HG03097 (cell line): ENCODE results near the gene RANBP9.

Experiments
- ATAC-seq: cut with Tn5 transposase; IDR thresholded peaks from one replicate; pipeline ENCODE4 v1.9.1; 2021; ENCODE audit not compliant: unreplicated experiment, low FRiP score

Gene RANBP9

DNA sequence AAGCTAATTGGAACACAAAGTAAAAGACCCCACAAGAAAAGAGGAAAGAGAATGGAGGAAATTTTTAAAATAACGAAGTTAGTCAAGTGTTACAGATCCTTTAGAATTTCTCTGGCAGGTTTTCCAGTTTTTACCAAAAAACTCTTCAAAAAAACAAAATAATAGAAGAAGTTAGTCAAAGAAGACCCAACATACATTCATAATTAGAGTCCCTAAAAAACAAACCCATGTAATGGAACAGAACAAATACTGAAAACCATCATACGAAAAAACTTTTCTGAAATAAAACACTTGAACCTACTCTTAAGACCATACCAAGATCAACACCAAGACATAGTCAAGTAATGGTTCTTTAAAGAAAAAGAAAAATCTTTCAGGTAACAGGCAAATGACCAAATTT is 31.6 kb downstream of the RANBP9 start:
- no peak for ATAC-seq

DNA sequence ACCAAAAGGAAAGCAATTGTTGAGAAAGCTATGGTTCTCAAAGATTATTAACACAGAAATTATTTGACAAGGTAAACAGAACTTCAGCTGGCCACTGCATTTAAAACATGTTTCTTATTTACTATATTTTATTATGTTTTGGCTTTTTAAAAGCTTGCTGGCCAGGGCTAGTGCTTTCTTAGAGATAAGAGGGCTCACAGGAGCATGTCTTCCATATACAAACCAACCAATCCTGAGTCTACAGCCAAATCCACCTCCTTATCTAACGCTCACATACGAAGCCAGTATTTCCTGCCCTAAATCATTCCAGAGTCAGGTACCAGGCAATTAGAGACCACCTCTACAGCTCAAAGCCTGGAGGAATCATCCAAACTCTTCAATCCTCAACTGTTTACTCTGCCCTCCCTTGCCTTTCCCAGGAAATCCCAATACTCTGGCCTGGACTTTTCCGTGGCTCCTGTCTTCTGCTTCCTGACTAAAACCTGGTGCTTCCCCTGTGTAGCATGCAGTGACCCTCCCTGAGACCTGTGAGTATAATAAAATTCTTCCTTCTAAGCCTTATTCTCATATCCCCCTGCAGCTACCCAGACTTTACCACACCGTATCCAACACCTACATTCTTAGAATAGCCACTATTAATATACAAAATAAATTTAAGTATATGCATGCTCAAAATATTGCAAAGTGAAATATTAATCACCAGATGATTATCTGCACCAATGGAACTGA is 33.2 kb downstream of the RANBP9 start:
- ATAC-seq, result no peak

DNA sequence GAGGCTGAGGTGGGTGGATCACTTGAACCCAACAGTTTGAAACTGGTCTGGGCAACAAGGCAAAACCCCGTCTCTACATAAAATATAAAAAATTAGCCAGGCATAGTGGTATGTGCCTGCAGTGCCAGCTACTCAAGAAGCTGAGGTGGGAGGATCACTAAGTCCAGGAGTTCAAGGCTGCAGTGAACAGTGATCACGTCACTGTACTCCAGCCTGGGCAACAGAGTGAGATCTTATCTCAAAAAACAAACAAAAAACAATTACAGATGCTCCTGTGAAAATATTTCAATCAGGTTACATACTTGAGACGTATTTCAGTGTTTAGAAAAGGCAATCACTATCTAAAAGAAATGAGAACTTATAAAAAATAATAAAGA is 33.8 kb downstream of the RANBP9 start:
- ATAC-seq, result no peak

DNA sequence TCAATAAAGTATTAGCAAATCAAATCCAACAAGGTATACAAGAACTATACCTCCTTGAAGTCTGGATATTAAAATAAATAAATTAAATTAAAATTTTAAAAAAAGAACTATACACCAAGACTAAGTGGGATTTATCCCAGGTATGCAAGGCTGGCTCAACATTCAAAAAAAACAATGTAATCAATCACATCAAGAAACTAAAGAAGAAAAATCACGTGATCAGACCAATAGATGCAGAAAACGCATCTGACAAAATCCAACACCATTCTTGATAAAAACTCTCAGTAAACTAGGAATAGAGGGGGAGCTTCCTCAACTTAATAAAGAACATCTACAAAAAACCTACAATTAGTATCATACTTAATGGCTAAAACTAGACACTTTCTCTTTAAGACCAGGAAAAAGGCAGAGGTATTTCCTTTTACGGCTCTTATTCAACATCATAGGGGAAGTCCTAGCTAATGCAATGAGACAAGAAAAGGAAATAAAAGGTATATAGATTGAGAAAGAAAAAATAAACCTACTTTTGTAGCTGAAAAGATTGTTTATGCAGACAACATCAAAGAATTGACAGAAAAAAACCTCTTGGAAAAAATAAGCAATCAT is 35.0 kb downstream of the RANBP9 start:
- no peak for ATAC-seq

DNA sequence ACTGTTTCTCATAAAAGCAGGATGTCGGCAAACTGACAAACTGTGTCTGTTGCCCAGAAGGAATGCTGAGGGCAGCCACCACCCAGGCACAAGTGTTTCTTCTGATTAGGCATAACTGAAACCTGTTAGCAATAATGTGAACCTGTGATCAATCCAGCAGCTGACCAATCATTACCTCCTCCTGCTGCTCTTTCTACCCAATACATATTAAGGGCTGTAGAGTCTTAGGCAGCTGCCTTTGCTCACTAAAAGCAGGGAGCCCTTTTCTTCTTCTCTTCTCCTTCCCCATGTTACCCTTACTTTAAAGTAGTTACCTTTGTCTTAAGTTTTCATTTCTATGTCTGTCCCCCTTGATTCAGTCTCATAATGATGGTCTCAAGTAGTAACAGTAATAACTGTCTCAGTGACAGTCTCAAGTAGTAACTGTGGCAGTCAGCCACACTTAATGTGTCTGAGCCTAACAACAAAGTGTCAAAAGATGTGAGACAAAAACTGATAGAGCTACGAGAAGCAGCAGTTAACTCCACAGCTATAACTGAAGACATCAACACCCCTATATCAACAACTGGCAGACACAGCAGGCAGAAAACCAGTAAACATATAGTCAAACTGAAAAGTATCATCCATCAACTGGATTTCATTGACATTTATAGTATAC is 37.0 kb downstream of the RANBP9 start:
- ATAC-seq, result no peak

DNA sequence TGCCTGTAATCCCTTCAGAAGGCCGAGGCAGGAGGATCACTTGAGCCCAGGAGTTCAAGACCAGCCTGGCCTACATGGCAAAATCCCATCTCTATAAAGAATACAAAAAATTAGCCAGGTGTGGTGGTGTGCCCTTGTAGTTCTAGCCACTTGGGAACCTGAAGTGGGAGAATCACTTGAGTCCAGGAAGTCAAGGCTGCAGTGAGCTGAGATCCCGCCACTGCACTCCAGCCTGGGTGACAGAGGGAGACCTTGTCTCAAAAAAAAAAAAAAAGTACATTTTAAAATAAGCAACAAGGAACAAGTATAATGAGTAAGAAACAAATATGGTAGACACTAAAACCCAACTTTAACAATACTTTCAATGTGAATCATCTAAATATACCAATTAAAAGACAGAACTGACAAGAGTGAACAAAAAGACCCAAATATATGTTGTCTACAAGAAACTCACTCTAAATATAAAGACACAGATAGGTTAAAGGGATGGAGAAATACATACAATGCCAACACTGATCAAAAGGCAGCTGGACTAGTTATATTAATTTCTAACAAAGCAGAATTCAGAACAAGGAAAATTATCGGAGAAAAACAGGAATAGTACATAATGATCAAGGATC is 37.7 kb downstream of the RANBP9 start:
- ATAC-seq, result no peak

DNA sequence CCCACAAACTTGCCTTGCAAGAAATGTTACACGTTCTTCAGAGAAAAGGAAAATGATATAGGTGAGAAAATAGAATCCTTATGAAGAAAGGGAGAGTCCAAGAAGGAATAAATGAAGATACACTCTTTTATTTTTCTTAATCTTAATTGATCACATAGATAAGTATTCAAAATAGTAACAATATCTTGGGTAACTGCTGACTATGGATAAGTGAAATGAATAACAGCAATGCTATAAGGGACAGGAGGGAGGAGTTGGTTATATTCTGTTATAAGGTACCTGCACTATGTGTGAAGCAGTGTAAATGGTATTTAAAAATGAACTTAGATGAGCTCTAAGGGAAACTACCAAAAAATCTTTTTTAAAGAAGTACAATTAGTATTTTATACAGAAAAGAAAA is 38.3 kb downstream of the RANBP9 start:
- no peak for ATAC-seq

DNA sequence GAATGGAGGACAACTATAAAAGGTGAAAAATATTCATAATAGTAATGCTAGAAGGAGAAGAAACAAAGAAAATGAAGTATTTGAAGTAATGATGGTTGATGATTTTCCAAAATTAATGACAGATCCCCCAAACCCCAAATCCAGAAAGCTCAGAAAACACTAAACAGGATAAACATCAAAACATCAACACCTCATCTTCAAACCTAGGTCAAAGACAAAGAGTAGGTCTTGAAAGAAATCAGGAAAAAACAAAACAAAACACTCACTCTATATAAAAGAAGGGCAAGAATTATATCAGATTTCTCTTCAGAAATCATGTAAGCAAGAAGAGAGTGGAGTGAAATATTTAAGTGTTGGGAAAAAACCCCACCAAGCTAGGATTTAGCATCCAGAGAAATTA is 38.7 kb downstream of the RANBP9 start:
- ATAC-seq, result no peak

DNA sequence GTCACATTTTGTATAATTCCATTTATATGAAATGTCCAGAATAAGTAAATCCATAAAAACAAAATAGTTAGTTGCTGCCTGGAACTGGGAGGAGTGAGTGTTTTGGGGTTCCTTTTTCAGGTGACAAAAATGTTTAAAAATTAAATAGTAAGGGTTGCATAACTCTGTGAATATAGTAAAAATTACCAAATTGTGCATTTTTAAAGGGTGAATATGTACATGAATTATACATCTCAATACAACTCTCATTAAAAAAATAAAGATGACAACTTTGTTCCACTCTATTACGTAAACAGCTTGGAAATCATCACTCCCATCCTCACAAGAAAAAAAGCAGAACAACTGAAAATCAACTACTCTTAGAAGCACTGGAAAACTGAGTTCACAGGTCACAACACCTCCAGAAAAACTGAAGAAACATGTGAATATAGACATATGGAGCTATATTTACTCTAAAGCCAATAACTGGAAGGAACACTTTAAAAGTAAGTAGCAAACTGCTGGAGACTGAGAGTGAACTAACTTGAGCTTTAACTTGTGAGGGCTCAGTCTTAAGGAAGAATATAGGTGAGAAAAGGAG is 40.0 kb downstream of the RANBP9 start:
- ATAC-seq, result no peak

DNA sequence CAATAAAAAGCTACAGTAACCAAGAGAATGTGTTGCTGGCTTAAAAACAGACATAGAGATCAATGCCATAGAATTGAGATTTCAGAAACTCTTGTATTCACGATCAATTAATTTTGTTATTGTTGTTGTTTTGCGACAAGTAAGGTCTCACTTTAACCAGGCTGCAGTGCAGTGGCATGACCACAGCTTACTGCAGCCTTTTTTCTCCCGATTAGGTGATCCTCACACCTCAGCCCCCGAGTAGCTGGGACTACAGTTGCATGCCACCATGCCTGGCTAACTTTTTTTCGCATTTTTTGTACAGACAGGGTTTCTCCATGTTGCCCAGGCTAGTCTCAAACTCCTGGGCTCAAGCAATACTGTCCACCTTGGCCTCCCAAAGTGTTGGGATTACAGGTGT is 42.2 kb downstream of the RANBP9 start:
- no peak for ATAC-seq

DNA sequence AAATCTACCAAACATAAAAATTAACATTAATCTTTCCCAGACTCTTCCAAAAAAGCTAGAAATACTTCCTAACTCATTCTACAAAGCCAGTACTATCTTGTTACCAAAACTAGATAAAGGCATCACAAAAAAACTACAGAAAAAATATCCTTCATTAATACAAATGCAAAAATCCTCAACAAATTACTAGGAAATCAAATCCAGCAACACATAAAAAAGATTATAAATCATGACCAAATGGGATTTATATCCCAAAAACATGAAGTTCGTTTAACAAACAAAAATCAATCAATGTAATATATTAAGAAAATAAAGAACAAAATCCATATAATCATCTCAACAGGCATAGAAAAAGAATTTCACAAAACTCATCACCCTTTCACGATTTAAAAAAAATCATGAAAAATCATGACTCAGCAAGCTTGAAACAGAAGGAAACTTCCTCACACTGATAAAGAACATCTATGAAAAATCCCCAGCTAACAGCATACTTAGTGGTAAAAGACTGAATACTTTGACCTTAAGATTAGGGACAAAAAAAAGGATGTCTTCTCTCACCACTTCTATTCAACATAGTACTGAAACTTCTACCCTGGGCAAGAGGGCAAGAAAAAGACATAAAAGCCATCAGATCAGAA is 43.2 kb downstream of the RANBP9 start:
- no peak for ATAC-seq

DNA sequence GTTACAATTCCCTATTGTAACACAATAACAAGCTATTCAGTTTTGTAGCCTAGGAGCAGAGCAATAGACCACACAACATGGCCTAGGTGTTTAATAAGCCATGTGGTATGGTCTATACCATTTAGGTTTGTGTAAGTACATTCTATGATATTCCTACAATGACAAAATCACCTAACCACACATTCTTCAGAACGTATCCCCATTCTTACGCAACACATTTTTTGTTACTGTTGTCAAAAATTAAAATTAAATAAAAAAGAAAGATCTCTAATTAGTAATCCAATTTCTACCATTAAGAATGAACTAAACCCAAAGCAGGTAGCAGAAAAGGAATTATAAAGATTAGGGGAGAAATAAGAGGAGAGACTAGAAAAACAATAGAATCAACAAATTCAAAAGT is 44.0 kb downstream of the RANBP9 start:
- no peak for ATAC-seq

DNA sequence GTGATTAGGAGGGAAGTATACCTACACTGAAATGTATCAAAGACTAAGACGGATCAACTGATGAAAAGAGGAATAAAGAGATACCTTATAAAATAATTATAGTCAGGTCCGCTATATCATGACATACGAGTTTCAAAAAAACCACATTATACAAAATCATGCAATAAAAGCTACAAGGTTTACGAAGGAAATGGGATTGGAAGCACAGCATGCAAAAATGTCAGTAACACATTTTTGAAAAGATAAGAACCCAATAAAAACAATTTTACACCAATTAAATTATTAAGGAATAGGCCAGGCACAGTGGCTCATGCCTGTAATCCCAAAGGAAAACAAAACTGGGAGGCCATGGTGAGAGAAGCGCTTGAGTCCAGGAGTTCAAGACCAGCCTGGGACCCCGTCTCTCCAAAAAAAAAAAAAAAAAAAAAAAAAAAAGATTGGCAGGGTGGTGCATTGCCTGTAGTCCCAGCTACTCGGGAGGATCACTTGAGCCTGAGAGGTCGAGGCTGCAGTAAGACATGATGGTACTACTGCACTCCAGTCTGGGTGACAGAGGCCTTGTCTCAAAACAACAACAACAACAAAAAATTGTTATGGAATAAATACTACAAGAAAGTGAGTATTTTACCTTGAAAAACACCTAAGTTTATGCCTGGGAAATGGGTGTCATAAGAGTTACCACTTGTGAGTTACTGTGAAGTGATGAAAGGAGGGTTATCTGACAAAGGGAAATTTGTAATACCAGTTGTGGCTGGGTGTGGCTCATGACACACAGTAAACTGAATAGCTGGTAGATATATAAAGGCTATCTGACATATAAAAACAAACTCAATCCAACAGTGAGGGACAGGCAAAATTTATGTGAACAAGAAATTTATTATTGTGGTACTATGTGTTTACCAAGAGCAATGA is 45.2 kb downstream of the RANBP9 start:
- ATAC-seq, result no peak

DNA sequence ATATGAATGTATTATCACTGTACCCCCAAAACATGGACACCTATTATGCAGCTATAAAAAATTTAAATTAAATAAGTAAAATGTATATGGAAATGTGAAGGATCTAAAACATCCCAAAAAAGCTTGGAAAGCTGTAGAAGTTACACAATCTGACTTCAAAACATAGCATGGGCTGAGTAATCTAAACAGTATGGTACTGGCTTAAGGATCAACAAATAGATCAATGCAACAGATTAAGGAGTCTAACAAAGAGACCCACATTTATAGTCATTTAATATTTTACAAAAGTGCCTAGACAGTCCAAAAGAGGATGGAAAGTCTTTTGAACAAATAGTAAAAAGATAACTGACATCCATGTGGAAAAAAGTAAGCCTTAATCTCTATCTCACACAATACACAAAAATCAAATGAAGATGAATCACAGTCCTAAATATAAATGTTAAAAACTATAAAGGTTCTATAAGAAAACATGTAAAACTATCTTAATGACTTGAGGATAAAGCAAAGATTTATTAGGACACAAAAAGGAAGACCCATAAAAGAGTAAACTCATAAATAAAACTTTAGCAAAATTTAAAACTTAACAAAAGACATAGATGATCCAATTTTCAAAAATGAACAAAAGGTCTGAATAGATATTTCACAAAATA is 46.8 kb downstream of the RANBP9 start:
- no peak for ATAC-seq

DNA sequence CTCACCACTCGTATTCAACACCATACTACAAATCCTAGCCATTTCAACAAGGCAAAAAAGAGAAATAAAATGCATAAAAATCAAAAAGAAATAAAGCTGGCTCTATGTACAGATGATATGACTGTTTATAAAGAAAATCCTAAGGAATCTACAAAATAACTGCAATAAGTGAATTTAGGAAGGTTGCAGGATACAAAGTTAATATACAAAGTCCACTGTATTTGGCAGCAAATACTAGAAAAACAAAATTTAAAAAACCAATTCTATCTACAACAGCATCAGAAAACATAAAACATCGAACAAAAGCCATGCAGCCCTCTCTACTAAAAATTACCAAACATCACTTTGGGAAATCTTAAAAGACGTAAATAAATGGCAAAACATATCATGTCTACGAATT is 47.6 kb downstream of the RANBP9 start:
- ATAC-seq, result no peak

DNA sequence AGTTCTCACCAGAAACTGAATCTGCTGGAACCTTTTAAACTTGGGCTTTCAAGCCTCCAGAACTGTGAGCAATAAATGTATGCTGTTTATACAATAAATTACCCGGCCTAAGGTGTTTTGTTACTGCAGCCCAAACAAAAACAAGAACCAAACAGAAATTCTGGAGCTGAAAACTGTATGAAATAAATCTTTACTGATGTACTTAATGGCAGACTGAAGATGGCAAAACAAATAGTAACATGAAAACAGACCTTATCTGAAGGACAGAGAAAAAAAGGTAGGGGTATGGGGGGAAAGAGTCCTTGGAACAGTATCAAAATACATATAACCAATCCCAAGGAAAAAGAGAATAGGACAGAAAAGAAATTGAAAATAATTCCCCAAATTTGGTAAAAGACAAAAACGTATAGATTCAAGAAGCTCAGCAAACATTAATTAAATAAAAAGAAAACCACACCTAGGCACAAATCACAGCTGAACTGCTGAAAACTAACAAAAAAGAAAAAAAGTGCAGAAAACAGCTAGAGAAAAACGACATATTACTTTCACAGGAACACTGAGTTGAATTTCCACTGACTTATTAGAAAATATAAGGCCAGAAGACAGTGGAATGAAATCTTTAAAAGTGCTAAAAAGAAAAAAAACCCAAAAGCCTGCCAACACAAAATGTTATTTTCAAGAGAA is 48.8 kb downstream of the RANBP9 start:
- no peak for ATAC-seq

DNA sequence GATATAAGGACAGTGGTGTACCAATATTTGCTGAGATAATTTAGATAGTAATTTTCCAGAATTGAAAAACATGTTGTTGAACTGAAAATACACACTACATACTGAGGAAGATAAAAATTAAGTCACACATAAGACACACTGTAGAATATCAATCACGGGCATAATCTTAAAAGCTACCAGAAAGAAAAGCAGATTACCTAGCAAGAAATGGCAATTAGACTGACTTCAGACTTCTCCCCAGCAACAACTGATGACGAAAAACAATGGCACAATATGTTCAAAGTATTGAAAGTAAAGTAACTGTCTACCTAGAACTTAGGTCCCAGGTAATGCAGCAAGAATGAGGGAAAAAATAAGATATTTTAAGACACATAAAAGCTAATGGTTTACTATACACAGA is 50.0 kb downstream of the RANBP9 start:
- ATAC-seq, result no peak

DNA sequence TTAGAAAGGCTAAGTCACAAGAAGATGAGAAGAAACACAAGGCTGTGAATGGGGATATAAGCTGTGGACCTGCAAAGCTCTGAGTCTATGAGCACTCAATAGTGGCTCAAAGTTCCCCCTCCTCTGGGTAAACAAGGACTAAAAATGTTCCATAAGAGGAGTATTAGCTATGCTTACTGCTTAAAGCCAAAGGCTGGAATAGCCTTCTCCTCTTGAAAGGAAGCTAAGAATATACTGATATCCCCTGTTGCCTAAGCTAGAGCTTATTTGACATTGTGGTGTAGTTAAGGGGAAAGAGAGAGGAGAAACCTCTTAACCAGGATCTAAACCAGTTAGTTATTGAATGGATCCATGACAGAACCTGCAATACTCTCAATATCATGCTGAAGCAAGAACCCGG is 50.7 kb downstream of the RANBP9 start:
- ATAC-seq, result no peak

DNA sequence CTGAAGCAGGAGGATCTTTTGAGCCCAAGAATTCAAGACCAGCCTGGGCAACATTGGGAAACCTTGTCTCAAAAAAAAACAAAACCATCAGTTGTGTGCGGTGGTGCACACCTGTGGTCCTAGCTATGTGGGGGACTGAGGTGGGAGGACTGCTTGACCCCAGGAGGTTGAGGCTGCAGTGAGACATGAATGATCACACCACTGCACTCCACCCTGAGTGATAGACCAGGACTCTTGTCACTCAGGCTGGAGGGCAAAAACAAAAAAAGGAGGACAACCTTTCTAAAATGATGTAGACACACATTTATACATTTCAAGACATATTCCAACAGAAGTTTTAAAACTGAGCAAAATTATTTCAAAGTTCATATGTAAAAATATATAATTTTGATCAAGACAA is 51.4 kb downstream of the RANBP9 start:
- no peak for ATAC-seq
